HG03521 (cell line): ENCODE results near the gene TP53.

Experiments
- ATAC-seq: cut with Tn5 transposase; IDR thresholded peaks from one replicate; pipeline ENCODE4 v1.9.1; 2021; ENCODE audit warnings: mild to moderate bottlenecking, moderate library complexity; ENCODE audit not compliant: unreplicated experiment

TP53 gene

DNA sequence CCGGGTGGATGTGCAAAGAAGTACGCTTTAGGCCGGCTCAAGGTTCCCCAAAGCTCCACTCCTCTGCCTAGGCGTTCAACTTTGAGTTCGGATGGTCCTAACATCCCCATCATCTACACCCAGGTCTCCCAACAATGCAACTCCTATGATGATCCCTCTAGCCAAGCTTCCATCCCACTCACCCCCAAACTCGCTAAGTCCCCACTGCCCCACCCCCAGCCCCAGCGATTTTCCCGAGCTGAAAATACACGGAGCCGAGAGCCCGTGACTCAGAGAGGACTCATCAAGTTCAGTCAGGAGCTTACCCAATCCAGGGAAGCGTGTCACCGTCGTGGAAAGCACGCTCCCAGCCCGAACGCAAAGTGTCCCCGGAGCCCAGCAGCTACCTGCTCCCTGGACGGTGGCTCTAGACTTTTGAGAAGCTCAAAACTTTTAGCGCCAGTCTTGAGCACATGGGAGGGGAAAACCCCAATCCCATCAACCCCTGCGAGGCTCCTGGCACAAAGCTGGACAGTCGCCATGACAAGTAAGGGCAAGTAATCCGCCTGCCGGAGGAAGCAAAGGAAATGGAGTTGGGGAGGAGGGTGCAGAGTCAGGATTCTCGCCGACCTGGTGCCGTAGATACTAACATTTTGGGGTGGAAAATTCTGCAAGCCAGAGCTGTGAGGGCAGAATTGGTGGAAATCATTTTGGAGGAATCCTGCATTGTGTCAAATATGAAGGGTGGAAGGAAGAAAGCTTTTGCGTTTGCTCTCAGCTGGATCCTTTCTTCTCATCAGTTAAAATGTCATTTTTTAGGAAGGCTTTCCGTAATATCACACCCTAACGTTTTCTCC is at the start of gene TP53:
Gene TP53, minus strand, starts transcription at position 419 of the 836 bp plus-strand sequence. CDS start 10,896 bp downstream, outside the sequence.
- no peak for ATAC-seq

DNA sequence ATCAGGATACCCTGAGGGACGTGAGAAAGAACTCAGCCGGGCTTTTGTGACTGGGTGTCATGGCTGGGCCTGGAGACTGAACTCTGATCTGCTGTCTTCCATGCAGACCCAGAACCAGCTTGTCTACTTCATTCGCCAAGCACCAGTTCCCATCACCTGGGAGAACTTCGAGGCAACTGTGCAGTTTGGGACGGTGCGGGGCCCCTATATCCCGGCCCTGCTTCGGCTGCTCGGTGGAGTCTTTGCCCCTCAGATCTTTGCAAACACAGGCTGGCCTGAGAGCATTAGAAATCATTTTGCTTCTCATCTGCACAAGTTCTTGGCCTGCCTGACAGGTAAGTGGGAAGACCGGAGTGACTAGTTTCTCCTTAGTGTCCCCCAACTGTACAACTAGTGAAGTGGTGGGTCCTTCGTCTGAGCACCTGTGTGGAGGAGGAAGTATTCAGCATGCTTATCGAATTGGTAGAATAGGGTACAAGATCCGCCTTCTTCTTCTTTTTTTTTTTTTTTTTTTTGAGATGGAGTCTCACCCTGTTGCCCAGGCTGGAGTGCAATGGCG is 45.8 kb upstream of the TP53 start:
- ATAC-seq = no peak

DNA sequence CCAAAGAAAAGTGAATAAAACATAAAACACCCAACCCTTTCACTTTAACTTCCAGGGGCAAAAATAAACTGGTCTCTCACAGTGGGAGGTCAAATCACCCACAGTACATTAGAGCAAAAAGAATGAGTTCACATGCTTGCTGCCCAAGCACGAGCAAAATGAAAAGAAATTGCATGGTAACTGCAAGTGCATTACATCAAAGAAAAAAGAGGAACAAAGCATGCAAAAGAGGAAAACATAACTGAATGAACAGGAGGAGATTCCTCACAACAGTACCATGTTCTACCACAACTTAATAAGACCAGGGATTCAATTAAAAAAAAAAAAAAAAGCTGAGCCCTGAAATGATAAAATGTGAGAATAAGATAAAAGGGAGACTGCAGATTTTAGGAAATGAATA is 42.5 kb upstream of the TP53 start:
- no peak for ATAC-seq

DNA sequence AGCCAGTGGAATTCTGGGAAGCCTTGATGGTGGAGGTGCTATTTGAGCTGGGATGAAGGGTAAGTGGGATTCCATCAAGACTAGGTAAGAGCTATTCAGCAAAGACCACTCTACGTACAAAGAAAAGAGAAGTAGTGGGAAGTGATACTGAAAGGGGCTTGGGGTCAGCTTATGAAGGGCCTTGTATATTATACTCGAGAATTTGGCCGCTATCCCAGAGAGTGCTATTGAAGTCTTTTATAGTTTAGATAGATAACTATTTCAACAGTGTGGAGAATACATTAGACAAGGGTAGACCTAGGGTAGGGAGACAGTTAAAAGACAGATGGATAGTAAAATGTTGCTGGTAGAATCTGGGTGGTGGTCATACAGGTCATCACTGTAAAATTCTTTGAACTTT is 40.6 kb upstream of the TP53 start:
- ATAC-seq = no peak

DNA sequence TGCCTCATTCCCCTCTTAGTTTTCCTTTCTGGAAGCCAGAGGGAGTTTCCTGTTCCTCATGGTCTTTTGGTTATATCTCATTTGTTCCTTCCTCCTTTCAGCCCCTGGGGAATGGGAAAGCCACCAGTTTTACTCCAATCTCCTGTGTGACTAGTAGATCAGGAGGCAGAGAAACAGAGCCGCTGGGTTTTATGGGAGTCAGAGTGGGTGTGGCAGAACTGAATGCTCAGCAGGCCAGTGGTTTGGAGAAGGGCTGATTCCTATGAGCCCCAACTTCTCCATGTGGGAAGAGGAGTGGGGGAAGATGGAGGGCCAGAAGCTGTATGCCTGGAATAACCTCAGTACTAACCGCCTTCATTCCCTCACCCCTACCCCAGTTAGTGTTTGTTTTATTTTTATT is 34.3 kb upstream of the TP53 start:
- no peak for ATAC-seq

DNA sequence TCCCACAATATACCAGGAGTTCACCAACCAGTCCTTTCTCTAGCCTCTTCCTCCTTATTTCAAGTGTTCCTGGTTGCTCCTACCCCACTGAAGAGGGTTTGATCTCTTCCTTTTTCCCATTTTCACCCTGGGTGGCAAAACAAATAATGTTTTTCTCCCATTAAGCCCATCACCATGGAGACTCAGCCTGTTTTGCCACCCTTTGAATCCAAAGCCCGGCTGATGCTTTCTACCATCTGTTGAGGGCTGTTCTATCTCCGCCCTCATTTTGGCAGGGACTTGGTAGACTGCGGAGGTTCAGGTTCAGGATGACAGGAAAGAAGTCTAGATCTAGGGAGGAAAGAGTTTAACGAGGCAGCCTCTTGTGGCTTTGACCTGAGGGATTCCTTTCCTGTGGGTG is 32.8 kb upstream of the TP53 start:
- no peak for ATAC-seq

DNA sequence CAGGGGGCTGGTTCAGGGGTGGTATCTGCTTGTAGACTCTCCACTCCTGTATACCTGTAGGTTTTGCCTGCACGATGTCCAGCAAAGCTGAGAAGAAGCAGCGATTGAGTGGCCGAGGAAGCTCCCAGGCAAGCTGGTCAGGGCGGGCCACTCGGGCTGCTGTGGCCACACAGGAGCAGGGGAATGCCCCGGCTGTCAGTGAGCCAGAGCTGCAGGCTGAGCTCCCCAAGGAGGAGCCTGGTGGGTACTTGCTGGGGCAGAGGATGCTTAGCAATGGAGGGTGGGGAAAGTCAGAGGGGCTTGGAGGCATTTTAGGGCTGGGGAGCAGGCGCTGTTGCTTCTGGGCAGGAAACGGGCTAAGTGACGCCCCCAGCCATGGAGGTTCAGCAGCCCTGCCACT is 32.4 kb upstream of the TP53 start:
- ATAC-seq = no peak

DNA sequence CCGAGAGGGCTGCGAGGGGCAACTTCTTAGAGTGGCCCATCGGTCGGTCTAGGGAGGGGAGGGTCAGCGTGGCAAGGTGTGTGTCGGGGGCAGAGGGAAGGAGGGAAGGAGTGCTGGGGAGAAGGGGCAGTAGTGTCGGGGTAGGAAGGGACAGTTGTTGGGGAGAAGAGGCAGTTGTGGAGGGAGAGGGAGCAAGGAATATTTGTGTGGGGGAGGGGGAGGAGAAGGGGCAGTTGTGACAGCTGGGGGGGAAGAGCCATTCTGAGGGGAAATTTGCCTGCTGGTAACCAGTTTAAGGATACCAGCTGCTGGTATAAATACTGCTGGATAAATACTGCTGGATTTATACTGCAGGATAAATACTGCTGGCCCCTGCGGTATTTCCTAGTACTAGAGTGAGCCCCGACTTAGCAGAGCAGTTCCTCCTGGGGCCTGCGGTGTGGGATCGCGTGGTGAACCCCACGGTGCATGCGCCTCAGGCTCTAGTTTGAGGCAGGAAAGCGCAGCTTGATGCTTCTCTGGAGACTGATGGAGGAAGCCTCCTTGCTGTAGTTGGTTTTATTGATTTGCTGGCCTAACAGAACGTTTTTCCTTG is 30.6 kb upstream of the TP53 start:
- ATAC-seq = no peak

DNA sequence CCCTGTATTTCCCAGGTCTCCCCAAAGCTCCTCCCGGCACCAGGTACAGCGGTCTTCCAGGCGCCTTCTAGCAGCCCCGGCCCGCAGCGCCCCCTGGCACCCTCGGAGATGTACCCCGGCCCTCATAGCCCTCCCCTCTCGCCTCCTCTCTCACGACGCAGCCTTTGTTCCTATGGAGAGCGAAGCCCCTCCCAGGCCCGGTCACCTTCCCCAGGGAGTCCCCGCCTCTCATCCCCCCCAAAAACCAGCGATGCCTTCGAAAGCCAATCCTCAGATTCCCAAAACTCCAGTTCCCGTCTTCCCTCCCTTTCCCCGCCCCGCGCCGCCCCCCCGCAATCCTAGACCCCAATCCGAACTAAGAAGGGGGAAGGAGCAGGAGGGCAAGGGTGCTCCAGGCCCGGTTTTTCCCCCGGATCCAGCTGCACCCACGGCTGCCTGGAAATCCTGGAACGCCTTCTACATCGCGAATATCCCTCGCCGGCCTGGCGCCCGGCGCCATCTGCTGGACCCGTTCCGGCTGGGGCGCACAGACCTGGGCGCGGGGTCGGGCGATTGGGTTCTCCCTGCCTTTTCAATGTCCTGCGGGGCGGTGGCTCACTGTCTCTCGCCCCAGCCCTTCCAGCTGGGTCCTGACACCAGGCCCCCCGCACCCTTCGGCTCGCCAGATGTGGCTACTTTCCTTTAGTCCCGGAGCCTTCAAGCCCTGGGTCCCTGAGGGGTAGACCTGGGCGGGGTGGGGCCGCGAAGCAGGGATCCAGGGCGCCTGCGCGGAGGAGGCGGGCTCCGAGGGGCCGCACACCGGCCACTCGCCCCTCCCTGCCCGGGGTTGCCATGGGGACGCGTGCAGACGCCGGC is 29.8 kb upstream of the TP53 start, which contains the start of gene DNAH2:
Gene DNAH2, plus strand, starts transcription at position 844 of the 855 bp plus-strand sequence. CDS start 1,991 bp downstream, outside the sequence.
- ATAC-seq = no peak

DNA sequence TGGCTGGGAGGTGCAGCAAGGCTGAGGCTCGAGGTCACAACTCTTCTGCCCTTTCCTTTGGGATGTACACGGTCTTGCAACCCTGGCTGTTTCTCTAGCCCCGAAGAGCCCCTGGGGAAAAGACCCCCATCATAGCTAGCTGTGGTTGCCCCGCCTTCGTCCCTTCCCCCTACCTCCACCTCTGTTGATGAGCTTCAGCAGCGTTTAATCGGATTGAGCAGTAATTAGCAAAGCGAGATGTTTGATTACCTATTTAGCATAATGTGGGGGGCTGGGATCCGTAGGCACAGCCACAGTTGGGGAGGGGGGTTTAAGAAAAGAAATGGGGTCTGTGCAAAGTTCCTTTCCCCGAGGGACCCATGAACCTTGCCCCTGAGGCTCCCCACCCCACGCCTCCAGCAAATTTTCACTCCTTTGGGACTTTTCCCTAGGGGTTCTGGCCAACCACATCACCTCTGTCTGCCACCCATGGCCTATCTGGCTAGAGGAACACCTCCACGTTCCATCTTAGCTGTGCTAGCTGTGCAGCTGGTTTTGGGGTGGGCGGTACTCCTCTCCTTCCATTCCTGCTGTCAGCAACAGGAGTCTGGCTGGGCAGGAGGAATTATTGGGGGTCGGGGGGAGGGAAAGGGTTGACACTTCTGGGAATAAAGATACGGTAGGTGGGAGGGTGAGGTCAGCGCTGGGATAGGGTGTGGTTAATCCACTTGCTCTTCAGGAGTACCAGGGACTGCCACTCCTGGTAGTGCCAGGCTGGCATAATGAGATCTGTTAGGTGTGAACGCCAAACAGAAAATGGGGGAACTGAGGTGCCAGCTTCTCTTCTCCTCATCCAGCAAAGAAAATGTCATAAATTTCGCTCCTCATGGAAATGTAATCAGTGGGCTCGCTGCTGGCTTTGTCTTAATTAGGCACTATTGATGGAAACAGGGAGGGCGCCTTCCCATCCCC is 28.9 kb upstream of the TP53 start:
- ATAC-seq = no peak

DNA sequence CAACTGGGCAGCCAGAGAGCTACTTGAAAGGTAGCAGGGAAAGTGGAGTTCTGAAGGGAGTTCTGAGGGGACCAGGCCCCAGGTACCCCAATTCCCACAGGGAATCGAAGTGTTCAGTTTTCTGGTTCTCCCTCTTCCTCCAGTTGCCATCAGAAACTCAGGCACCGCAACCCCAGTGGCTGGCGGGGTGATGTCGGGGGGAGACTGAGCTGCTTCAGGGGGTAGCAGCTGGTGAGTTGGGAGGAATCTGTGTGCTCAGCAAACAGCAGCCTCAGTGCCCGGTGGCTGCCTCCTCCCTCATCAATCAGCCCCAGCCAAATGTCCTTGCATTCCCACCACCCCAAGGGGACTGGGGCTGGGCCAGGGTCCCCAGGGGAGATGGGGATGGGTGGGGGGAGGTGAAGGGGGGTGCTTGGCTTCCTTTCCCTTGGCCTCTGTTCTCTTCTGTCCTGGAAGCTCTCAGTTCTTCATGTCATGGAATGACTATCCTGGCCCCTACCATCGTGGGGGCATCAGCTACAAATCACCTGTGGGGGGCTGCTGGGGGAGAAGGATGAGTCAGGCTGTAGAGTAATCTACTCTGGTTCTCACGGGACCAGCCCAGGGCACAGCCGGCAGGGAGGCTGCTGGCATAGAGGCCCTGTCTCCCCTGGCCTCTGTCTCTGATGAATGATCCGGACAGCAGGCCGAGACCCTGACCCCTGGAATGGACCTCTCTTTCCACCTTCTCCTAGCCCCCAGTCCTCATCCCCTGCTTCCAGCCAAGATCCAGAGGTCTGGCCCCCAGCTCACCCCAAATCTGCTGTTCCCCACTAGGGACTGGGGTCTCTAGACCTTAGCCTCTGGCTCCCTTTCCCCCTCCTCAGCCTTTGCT is 27.7 kb upstream of the TP53 start:
- no peak for ATAC-seq

DNA sequence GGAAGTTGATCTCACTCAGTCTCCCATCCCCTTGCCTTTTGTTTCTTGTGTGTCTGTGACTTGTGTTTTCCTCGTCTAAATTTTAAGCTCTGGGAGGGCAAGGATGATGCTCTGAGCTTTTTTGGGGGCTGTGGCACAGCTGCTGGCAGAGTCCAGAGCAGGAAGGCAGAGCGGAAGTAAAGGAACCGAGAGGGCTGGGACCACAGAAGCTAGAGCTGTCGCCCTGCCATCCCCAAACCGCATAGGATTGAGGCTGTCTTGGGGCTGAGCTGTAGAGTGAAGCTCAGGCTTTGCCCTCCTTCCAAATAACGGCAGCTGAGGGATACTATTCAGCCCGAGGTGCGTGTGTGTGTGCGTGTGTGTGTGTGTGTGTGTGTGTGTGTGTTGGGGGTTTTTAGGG is 26.5 kb upstream of the TP53 start:
- no peak for ATAC-seq

DNA sequence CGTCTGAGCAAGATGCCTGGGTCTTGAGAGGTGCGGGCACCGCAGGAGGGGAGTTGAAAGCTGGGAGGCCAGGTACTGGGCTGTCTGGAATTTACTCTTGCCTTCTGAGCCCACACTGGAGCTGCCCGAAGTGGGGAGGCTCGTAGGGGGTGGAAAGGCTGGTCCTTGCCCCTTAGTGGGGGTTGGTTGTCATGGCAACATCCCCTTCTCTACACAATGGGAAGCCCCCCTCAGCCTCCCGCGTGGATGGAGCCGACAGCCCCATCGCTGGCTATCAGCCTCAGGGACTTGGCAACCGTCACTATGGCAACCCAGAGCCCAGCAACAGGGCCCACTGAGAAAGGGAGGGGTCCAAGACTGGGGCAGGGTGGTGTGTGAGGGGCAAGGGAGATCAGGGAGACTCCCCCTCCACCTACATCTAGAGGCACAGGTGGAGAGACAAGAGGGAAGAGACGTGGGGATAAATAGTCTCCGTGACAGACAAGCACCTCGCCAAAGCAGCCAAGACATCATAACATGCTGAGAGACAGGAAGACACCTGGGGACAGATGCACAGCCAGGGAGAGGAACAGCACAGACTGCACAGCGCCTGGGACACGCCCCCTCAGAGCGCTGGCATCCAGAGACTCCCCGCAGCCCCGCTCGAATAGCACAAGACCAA is 25.0 kb upstream of the TP53 start:
- no peak for ATAC-seq

DNA sequence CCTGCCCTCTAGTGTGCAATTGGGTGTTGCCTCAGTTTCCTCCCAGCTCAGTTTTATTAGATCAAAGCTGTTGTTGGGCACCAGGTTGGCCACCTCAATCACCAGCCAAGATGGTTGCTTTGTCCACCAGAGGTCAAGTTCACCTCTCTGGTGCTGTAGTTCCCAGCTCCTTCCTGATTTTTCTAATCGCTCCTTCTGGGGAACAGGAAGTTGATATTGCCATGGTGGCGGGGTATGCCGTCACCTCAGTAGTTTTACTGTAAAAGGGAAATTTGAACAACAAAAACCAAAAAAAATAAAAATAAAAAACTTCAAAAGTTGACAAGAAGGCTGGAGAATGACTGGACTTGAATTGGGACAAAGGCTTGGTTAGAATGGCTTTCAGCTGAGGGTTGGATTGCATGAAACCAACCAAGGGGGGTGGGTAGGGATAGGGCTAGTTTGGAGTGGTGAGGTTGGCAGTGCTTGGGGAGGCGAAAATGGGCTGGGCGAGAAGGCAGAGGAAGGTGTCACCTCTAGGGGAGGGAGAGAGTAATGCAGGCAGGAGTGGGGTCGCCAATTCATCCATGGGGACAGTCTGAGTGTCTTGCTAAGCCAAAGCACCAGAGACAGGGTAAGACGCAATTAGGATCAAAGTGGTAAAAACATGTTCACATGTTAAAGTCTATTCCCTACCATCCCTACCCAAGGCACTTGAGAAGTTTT is 23.9 kb upstream of the TP53 start:
- ATAC-seq = no peak

DNA sequence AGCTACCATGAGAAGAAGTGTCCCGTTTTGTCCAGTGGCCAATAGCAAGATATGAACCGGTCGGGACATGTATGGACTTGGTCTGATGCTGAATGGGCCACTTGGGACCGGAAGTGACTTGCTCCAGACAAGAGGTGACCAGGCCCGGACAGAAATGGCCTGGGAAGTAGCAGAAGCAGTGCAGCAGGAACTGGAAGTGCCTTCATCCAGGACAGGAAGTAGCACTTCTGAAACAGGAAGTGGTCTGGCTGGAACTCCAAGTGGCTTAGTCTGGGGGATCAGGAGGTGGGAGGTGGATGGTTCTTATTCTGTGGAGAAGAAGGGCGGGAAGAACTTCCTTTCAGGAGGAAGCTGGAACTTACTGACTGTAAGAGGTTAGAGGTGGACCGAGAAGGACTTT is 23.0 kb upstream of the TP53 start:
- no peak for ATAC-seq

DNA sequence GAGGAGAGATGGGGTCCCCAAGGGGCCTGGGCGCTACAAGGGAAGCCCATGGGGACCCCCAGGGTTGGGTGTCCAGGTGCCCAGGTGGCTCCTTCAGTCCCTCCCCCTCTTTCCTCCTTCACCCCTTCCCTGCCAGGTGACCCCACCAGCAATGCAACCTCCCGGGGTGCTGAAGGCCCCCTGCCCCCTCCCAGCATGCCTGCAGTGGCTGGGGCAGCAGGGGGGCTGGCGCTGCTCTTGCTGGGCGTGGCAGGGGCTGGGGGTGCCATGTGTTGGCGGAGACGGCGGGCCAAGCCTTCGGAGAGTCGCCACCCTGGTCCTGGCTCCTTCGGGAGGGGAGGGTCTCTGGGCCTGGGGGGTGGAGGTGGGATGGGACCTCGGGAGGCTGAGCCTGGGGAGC is 21.7 kb upstream of the TP53 start:
- no peak for ATAC-seq

DNA sequence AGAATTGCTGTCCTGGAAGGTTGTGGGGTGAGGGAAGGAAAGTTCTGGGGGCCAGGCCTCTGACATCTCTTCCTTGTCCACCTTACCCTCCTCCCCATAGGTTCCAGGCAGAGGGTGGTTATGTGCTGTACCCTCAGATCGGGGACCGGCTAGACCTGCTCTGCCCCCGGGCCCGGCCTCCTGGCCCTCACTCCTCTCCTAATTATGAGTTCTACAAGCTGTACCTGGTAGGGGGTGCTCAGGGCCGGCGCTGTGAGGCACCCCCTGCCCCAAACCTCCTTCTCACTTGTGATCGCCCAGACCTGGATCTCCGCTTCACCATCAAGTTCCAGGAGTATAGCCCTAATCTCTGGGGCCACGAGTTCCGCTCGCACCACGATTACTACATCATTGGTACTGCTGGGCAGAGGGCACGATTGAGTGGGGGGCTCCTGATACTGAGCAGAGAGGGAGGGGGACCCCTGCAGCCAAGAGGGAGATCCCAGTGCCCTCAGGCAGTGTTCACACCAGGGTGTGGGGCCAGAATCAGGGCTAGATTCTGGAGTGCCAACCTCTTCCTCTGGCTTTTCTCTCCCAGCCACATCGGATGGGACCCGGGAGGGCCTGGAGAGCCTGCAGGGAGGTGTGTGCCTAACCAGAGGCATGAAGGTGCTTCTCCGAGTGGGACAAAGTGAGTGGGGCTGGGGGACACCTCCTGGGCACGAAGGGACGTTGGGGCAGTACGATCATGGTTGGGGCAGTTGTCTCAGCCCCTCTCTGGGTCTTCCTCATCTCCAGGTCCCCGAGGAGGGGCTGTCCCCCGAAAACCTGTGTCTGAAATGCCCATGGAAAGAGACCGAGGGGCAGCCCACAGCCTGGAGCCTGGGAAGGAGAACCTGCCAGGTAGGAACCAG is 20.8 kb upstream of the TP53 start:
- no peak for ATAC-seq
